Measurements from ENCODE around the gene PCED1B. TPM values are rescaled to one million over a fixed set of nuclear protein-coding genes. Genes with fewer than 3 reads are reported as not detected.
A peak's percentile ranks its signal among the peaks of the same experiment; 100 is the strongest.

PCED1B gene
- polyA plus RNA-seq, 1 donor (not counting 4 experiments of a cell fraction or from before 2014, with no cell fraction given), result 3.2 TPM

DNA sequence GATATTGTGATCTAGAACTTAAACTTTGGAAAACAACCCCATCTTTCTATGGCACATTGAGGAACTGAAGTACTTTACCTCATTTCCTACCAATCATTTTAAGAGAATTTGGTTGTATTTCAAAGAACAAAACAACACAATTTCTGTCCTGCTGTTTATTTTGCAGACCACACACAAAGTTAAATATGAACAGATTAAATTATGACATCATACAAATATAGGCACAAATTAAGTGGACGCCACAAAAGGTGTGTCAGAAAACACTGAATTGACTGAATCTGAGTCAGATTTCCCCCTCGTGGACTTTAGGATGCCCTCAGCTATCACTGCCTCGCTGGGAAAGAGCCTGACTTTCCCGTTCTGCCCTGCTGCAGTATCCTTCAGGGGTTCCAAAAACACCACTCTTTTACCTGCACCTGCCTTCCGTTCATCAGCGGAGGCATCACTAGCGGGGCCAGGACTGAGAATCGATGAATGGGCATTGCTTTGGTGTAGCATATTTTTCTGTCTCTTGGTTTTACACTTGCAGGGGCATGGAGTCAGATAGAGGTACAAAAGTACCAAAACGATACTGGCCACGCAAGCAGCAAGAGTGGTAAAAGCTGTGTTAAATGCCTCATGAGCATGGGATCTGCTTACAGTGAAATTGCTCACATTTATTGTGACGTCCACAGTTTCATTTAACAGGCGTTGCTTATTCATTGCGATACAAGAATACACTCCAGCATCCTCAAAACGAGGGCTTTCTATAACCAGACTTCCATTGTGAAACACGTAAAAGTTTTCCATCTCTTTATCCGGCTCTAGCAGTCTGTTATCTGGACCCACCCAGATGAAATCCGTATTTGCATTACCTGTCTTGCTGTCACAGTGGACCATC, 2.0 kb upstream of the PCED1B start:
- peaks cover 42% of the 10 kb centered on the region for H3K79me2 ChIP-seq (ENCODE audit: control insufficient read depth, insufficient read depth, low read length)
- peaks cover 5 to 21% of the 10 kb centered on the region in 2 experiments for H3K36me3 ChIP-seq (ENCODE audit: control insufficient read depth in 2 of 2, extremely low read depth in 1 of 2, insufficient read depth in 2 of 2, low read length in 2 of 2)
- TF ChIP-seq, protein P1, sequence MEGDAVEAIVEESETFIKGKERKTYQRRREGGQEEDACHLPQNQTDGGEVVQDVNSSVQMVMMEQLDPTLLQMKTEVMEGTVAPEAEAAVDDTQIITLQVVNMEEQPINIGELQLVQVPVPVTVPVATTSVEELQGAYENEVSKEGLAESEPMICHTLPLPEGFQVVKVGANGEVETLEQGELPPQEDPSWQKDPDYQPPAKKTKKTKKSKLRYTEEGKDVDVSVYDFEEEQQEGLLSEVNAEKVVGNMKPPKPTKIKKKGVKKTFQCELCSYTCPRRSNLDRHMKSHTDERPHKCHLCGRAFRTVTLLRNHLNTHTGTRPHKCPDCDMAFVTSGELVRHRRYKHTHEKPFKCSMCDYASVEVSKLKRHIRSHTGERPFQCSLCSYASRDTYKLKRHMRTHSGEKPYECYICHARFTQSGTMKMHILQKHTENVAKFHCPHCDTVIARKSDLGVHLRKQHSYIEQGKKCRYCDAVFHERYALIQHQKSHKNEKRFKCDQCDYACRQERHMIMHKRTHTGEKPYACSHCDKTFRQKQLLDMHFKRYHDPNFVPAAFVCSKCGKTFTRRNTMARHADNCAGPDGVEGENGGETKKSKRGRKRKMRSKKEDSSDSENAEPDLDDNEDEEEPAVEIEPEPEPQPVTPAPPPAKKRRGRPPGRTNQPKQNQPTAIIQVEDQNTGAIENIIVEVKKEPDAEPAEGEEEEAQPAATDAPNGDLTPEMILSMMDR (optimal IDR thresholded peaks at IDR 0.05 in 1 of 3, IDR thresholded peaks at IDR 0.05 in 1 of 3, conservative IDR thresholded peaks at IDR 0.05 in 1 of 3; ENCODE audit: extremely low read depth in 1 of 3, insufficient read depth in 2 of 3, low read length in 3 of 3), result no peak
- TF ChIP-seq EZH2 (IDR thresholded peaks at IDR 0.05; ENCODE audit: low read length), result no peak
- no peak overlapping the region for H2AFZ ChIP-seq (ENCODE audit: control insufficient read depth, low read length)
- H3K9ac ChIP-seq (ENCODE audit: control insufficient read depth, extremely low read depth, insufficient read depth, low read length), result no peak overlapping the region
- H3K4me2 ChIP-seq (ENCODE audit: control insufficient read depth, extremely low read depth, insufficient read depth, low read depth, low read length), result peak overlapping the region; percentile 92
- H3K4me3 ChIP-seq (ENCODE audit: control insufficient read depth in 2 of 3, extremely low read depth in 1 of 3, insufficient read depth in 2 of 3, low read depth in 1 of 3, low read length in 3 of 3), result peak overlapping the region; percentile 67 to 92 (median 71)
- dilution Hi-C loops (cut with MboI; ENCODE audit: extremely low pct_ligation_motif_present, low sequenced_read_pairs), result no loop called here
- no peaks in the 10 kb centered on the region for H3K9me3 ChIP-seq (ENCODE audit: control insufficient read depth, low read depth, low read length)
- no peaks in the 10 kb centered on the region for H4K20me1 ChIP-seq (ENCODE audit: control insufficient read depth, extremely low read depth, insufficient read depth, low read length)
- H3K27me3 ChIP-seq (ENCODE audit: control insufficient read depth, extremely low read depth, insufficient read depth, low read length), result no peaks in the 10 kb centered on the region
- DNase-seq (ENCODE audit: low read depth, low spot score) (no peak), FAIRE-seq (no peak)
- H3K9me1 ChIP-seq (ENCODE audit: control insufficient read depth, extremely low read depth, insufficient read depth, low read length), result no peaks in the 10 kb centered on the region
- H3K27ac ChIP-seq (ENCODE audit: control insufficient read depth, insufficient read depth, low read length), result no peak overlapping the region
- H3K4me1 ChIP-seq (ENCODE audit: control insufficient read depth, extremely low read depth, insufficient read depth, low read length), result peaks cover 38% of the 10 kb centered on the region

DNA sequence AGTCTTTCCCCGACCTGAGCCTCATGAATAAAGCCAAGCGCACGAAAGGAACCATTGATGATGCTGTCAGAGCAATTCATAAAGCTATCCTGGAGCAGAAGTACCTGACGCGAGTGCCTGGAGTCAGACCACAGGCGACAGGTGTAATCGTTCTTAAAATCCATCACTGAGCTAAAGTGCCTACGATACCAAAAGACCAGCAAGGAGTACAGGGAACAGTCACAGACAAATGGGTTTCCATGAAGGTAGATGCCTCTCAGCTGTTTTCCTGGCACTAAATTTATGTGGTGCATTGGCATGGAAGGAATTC, 1.4 kb upstream of the PCED1B start:
- TF ChIP-seq, protein P1 (optimal IDR thresholded peaks at IDR 0.05 in 1 of 3, IDR thresholded peaks at IDR 0.05 in 1 of 3, conservative IDR thresholded peaks at IDR 0.05 in 1 of 3; ENCODE audit: extremely low read depth in 1 of 3, insufficient read depth in 2 of 3, low read length in 3 of 3), result no peak
- no peak for TF ChIP-seq EZH2 (IDR thresholded peaks at IDR 0.05; ENCODE audit: low read length)
- dilution Hi-C loops (cut with MboI; ENCODE audit: extremely low pct_ligation_motif_present, low sequenced_read_pairs), result no loop called here
- DNase-seq (ENCODE audit: low read depth, low spot score) (no peak), FAIRE-seq (peak; percentile 23)
- Histone ChIP-seq H3K4me3 (ENCODE audit: control insufficient read depth in 2 of 3, extremely low read depth in 1 of 3, insufficient read depth in 2 of 3, low read depth in 1 of 3, low read length in 3 of 3) (peak overlapping the region; percentile 67 to 92 (median 71)), H3K9ac (ENCODE audit: control insufficient read depth, extremely low read depth, insufficient read depth, low read length) (peak overlapping the region; percentile 93), H3K4me2 (ENCODE audit: control insufficient read depth, extremely low read depth, insufficient read depth, low read depth, low read length) (peak overlapping the region; percentile 92), H3K27me3 (ENCODE audit: control insufficient read depth, extremely low read depth, insufficient read depth, low read length) (no peaks in the 10 kb centered on the region), H3K9me3 (ENCODE audit: control insufficient read depth, low read depth, low read length) (no peaks in the 10 kb centered on the region), H4K20me1 (ENCODE audit: control insufficient read depth, extremely low read depth, insufficient read depth, low read length) (no peaks in the 10 kb centered on the region), H3K36me3 (ENCODE audit: control insufficient read depth in 2 of 2, extremely low read depth in 1 of 2, insufficient read depth in 2 of 2, low read length in 2 of 2) (peaks cover 5 to 21% of the 10 kb centered on the region in 2 experiments), H3K9me1 (ENCODE audit: control insufficient read depth, extremely low read depth, insufficient read depth, low read length) (no peaks in the 10 kb centered on the region), H3K79me2 (ENCODE audit: control insufficient read depth, insufficient read depth, low read length) (peaks cover 42% of the 10 kb centered on the region), H3K4me1 (ENCODE audit: control insufficient read depth, extremely low read depth, insufficient read depth, low read length) (peaks cover 44% of the 10 kb centered on the region), H2AFZ (ENCODE audit: control insufficient read depth, low read length) (no peak overlapping the region), H3K27ac (ENCODE audit: control insufficient read depth, insufficient read depth, low read length) (no peak overlapping the region)

Data from keratinocyte (primary cell).